ENCODE results near the gene PGAM2.
"Not testable (repeated sequence)": the region's sequence is repeated elsewhere in the genome, so short reads cannot be mapped to it uniquely, and the experiment has no call there.

GRCh38 chr7:44039800-44040492, 25.4 kb downstream of the PGAM2 start:
- not testable (repeated sequence) for TF ChIP-seq ARNTL (CRISPR knock-in tag; IDR thresholded peaks at IDR 0.05; ENCODE audit: borderline replicate concordance, low read depth); POU6F1 (CRISPR knock-in tag; IDR thresholded peaks at IDR 0.05; ENCODE audit: borderline replicate concordance, low read depth); OSR1 (CRISPR knock-in tag; IDR thresholded peaks at IDR 0.05); BACH2 (CRISPR knock-in tag; IDR thresholded peaks at IDR 0.05; ENCODE audit: borderline replicate concordance); ZNF565 (CRISPR knock-in tag; conservative IDR thresholded peaks at IDR 0.05; ENCODE audit: low read depth); ZFP30 (CRISPR knock-in tag; IDR thresholded peaks at IDR 0.05); ZFP3 (CRISPR knock-in tag; IDR thresholded peaks at IDR 0.05); CREB5 (CRISPR knock-in tag; IDR thresholded peaks at IDR 0.05; ENCODE audit: low read depth); RARB (CRISPR knock-in tag; IDR thresholded peaks at IDR 0.05); TSHZ2 (CRISPR knock-in tag; IDR thresholded peaks at IDR 0.05); CSDC2 (CRISPR knock-in tag; IDR thresholded peaks at IDR 0.05)

Measured in SK-N-SH treated with all-trans-retinoic acid at 6 μM for 48 hours (cell line).